ENCODE results near the gene SYNE2. TPM values are rescaled to one million over a fixed set of nuclear protein-coding genes. Genes with fewer than 3 reads are reported as not detected.
A peak's percentile ranks its signal among the peaks of the same experiment; 100 is the strongest.

Gene SYNE2
- total RNA-seq, 4 donors from 2014 or later: 96.9 to 207 (median 182) TPM

DNA sequence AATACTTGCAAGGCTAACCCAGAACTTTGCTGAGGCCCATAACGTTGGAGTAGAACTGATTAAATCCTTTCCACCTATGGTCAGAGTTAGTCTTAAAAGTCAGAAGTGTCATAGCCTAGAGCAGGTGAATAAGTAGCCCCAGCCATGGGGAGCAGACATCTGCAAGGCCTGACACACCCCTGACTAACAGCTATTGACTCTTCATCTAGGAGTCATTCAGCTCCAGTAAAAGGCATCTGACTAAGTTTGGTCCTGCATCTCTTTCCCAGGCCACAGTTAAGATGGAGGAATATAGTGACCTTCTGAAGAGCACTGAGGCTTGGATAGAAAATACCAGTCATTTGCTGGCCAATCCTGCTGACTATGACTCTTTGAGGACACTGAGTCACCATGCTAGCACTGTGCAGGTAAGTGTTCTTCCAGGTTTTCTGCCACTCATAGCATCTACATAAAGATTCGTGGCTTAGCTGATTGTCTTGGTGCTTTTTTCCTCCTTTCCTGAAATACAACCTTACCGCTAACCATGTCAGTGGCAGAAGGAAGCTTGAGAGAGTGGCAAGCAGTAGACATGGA lies 228.5 kb downstream of the SYNE2 start:
- DNase-seq (no peak), ATAC-seq (no peak)
- intact Hi-C loops (cut with DNase I; ENCODE audit: low total_unique reads) (loop anchor here (5.0 kb wide), 1 partner anchor 306 kb away; the partner anchor contains the start of gene MTHFD1), in situ Hi-C loops (cut with MboI; ENCODE audit: low sequenced_read_pairs in 4 of 4) (no loop called here)
- peaks cover 0 to 15% of the 10 kb centered on the region in 2 donors for H3K36me3 ChIP-seq
- no peaks in the 10 kb centered on the region for H3K27me3 ChIP-seq
- H3K4me1 ChIP-seq: peaks cover 15 to 22% of the 10 kb centered on the region in 2 donors
- H3K9me3 ChIP-seq: no peaks in the 10 kb centered on the region
- H3K4me3 ChIP-seq: no peak overlapping the region
- peak overlapping the region; percentile 69 to 86 (median 84) for H3K27ac ChIP-seq
- TF ChIP-seq, protein P1, sequence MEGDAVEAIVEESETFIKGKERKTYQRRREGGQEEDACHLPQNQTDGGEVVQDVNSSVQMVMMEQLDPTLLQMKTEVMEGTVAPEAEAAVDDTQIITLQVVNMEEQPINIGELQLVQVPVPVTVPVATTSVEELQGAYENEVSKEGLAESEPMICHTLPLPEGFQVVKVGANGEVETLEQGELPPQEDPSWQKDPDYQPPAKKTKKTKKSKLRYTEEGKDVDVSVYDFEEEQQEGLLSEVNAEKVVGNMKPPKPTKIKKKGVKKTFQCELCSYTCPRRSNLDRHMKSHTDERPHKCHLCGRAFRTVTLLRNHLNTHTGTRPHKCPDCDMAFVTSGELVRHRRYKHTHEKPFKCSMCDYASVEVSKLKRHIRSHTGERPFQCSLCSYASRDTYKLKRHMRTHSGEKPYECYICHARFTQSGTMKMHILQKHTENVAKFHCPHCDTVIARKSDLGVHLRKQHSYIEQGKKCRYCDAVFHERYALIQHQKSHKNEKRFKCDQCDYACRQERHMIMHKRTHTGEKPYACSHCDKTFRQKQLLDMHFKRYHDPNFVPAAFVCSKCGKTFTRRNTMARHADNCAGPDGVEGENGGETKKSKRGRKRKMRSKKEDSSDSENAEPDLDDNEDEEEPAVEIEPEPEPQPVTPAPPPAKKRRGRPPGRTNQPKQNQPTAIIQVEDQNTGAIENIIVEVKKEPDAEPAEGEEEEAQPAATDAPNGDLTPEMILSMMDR (IDR thresholded peaks at IDR 0.05 in 4 of 5, conservative IDR thresholded peaks at IDR 0.05 in 1 of 5): no peak
- TF ChIP-seq POLR2A (IDR thresholded peaks at IDR 0.05): no peak

DNA sequence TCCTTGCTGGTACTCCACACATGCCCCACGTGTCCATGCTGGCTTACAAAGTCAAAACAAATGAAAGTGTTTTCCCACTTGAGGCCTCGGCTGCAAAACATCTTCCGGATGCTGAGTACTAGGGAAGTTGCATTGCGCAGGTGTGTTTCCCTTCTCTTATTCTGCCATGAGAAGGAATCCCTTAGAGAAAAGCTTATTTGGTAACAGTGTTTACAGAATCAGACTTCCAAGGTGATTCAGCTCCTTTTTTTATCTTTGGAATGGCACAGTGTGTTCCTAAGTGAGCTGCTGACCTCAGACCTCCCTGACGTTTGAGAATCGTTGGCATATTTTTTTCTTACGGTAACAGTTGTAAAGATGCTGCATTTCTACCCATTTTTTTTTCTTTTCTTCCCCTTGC lies 230.0 kb downstream of the SYNE2 start:
- intact Hi-C loops (cut with DNase I; ENCODE audit: low total_unique reads): loop anchor here (1.0 to 5.0 kb wide), 2 partner anchors 30 to 304 kb away; partner anchors contain the start of gene MTHFD1
- Histone ChIP-seq H3K27me3 (no peaks in the 10 kb centered on the region), H3K4me3 (no peak overlapping the region), H3K27ac (peak overlapping the region; percentile 69 to 86 (median 84)), H3K4me1 (peaks cover 15 to 22% of the 10 kb centered on the region in 2 donors), H3K9me3 (no peaks in the 10 kb centered on the region), H3K36me3 (peaks cover 0 to 15% of the 10 kb centered on the region in 2 donors)
- ATAC-seq (peak; percentile 97 to 98), DNase-seq (peak; percentile 25 to 60)
- in situ Hi-C loops (cut with MboI; ENCODE audit: low sequenced_read_pairs in 4 of 4): no loop called here
- TF ChIP-seq POLR2A (IDR thresholded peaks at IDR 0.05): peak in 1 of 2 donors; percentile 33
- TF ChIP-seq, protein P1 (IDR thresholded peaks at IDR 0.05 in 4 of 5, conservative IDR thresholded peaks at IDR 0.05 in 1 of 5): no peak

DNA sequence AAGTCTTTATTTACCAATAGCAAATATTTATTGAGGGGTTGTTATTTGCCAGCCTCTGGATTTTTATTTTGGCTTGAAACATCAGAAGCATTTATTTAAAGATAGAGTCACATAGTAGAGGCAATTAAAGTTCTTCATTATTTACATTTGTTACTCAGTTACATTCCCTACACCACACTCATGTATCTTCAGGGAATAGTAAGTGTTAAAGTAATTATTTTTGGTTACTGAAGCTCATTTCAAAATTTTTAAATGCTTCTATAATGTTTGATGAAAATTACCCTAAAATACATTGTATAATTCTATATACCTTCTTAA lies 235.8 kb downstream of the SYNE2 start:
- Histone ChIP-seq H3K27ac (no peak overlapping the region), H3K4me3 (no peak overlapping the region), H3K9me3 (no peaks in the 10 kb centered on the region), H3K4me1 (peaks cover 0 to 6% of the 10 kb centered on the region in 2 donors), H3K27me3 (no peaks in the 10 kb centered on the region), H3K36me3 (peaks cover 0 to 9% of the 10 kb centered on the region in 2 donors)
- in situ Hi-C loops (cut with MboI; ENCODE audit: low sequenced_read_pairs in 4 of 4): no loop called here
- intact Hi-C loops (cut with DNase I; ENCODE audit: low total_unique reads): no loop called here
- no peak for TF ChIP-seq POLR2A (IDR thresholded peaks at IDR 0.05)
- TF ChIP-seq, protein P1 (IDR thresholded peaks at IDR 0.05 in 4 of 5, conservative IDR thresholded peaks at IDR 0.05 in 1 of 5): no peak
- ATAC-seq (no peak), DNase-seq (no peak)

DNA sequence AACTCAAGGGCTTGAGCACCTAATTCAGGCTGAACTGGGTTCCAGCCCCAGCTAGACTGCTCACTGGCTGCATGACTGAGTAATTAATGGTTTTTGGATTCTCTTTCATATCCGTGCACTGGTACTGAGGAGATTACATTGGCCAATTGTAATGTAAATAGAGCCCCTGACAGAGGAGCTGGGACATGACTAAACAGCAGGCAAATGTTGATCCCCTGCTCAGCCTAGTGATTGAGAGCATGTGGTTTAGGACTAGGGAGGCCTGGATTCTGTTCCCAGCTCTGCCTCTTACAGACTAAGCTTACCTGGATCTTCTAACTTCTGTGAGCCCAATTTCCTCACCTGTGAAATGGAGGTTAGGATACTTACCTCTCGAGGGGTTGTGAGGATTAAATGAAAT lies 237.1 kb downstream of the SYNE2 start:
- Histone ChIP-seq H3K27me3 (no peaks in the 10 kb centered on the region), H3K27ac (no peak overlapping the region), H3K36me3 (peaks cover 0 to 9% of the 10 kb centered on the region in 2 donors), H3K4me1 (no peaks in the 10 kb centered on the region), H3K9me3 (no peaks in the 10 kb centered on the region), H3K4me3 (no peak overlapping the region)
- DNase-seq (no peak), ATAC-seq (no peak)
- intact Hi-C loops (cut with DNase I; ENCODE audit: low total_unique reads) (no loop called here), in situ Hi-C loops (cut with MboI; ENCODE audit: low sequenced_read_pairs in 4 of 4) (no loop called here)
- no peak for TF ChIP-seq POLR2A (IDR thresholded peaks at IDR 0.05)
- TF ChIP-seq, protein P1 (IDR thresholded peaks at IDR 0.05 in 4 of 5, conservative IDR thresholded peaks at IDR 0.05 in 1 of 5): no peak

DNA sequence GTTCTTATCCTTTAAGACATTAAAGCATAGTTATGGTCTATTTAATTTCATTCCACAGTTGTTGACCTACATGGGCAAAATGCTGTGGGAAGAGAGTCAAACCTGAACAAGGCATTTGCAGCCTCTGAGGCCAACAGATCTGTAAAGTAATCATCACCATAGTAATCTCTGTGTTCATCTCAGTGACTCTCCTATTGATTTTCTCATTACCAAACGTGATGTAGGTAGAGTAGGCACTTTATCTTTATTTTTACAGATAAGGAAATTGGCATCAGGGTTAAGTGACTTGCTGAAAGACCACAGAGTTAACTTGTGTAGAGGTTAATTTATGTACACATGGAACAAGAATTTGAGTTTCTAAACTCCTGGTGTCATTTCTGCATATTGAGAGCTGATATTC lies 238.4 kb downstream of the SYNE2 start:
- H3K36me3 ChIP-seq: peaks cover 0 to 9% of the 10 kb centered on the region in 2 donors
- TF ChIP-seq POLR2A (IDR thresholded peaks at IDR 0.05): no peak
- TF ChIP-seq, protein P1 (IDR thresholded peaks at IDR 0.05 in 4 of 5, conservative IDR thresholded peaks at IDR 0.05 in 1 of 5): no peak
- no peak for DNase-seq
- H3K4me3 ChIP-seq: no peak overlapping the region
- no peaks in the 10 kb centered on the region for H3K4me1 ChIP-seq
- no peak overlapping the region for H3K27ac ChIP-seq
- in situ Hi-C loops (cut with MboI; ENCODE audit: low sequenced_read_pairs in 4 of 4): no loop called here
- H3K9me3 ChIP-seq: no peaks in the 10 kb centered on the region
- H3K27me3 ChIP-seq: no peaks in the 10 kb centered on the region
- ATAC-seq: no peak
- intact Hi-C loops (cut with DNase I; ENCODE audit: low total_unique reads): no loop called here
